Measurements from ENCODE around the gene ARHGEF6. TPM values are rescaled to one million over a fixed set of nuclear protein-coding genes. Genes with fewer than 3 reads are reported as not detected.

The ARHGEF6 gene
- total RNA-seq, 1 donor from 2014 or later: 37.4 TPM

DNA sequence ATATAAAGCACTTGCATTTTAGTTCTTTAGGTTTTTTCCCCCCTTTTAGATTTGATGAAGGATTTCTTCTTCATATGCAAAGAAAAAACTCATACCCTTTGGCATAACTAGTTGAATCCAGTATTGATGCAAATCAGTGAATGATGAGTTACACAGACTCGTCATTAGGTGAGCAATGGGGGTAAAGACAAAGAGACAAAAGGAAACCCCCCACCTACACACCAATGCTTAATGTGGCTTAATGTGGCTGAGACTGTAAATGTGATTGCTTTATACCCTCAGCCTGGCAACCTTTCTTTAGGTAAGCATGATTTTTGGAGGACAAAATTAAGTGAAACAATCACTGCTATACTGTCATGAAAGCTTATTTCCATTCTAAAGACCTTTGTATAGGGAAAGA lies 93.3 kb downstream of the ARHGEF6 start:
- Mint-ChIP-seq H3K4me3 (peak overlapping the region; percentile 57), H3K9me3 (no peaks in the 10 kb centered on the region), H3K27ac (peak overlapping the region; percentile 92), H3K4me1 (peaks cover 37% of the 10 kb centered on the region), H3K36me3 (ENCODE audit: low read depth) (peaks cover 21% of the 10 kb centered on the region), H3K27me3 (no peaks in the 10 kb centered on the region)
- intact Hi-C loops (cut with micrococcal nuclease): loop anchor here (1.0 kb wide), 3 partner anchors 13 to 40 kb away; no protein-coding TSS in a partner anchor
- DNase-seq: no peak

DNA sequence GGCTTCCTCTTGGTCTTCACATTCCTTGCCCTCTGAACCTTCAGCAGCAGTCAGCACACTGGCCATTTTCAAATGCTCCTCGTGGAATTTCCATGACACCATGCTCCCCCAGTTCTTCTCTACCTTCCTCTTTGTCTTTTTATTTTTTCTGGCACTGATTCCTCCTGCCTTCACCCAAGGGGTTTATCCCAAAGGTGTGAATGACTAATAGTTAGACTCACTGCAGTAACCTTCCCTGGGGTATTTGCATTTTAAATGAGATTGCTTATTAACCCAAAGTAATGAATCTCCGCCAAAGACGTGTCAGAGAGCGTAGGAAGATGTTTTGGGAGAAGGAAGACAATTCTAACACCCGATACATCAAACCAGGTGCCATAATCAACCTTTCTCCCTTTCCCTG lies 96.6 kb downstream of the ARHGEF6 start:
- Mint-ChIP-seq H3K4me3 (no peak overlapping the region), H3K27me3 (no peaks in the 10 kb centered on the region)

DNA sequence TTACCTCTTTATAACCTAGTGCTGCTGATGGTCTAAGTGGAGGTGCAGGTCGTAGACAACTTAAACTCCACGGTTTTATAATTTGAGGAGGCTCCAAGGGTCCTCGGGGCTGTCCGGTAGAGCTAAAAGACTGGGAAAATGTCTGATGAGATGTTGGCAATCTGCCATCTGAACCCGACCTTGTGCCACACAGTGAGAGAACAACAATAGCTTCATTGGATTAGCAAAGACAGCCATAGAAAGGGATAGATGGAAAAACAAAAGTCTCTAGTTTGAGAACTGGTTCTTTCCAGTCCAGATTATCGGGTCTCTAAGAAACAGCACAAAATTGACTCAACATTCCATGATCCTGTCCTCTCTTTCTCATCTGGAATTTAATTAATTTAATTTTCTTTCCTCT lies 101.2 kb downstream of the ARHGEF6 start:
- no peak overlapping the region for H3K4me3 Mint-ChIP-seq
- no peaks in the 10 kb centered on the region for H3K9me3 Mint-ChIP-seq
- H3K4me1 Mint-ChIP-seq: peaks cover 27% of the 10 kb centered on the region
- DNase-seq: no peak
- H3K27me3 Mint-ChIP-seq: no peaks in the 10 kb centered on the region
- no peak overlapping the region for H3K27ac Mint-ChIP-seq
- intact Hi-C loops (cut with micrococcal nuclease): no loop called here
- H3K36me3 Mint-ChIP-seq (ENCODE audit: low read depth): peaks cover 34% of the 10 kb centered on the region

More for the DNA sequence above, 96.6 kb downstream of the ARHGEF6 start:
- H3K4me1 Mint-ChIP-seq: peaks cover 19% of the 10 kb centered on the region
- peaks cover 31% of the 10 kb centered on the region for H3K36me3 Mint-ChIP-seq (ENCODE audit: low read depth)
- intact Hi-C loops (cut with micrococcal nuclease): no loop called here
- H3K27ac Mint-ChIP-seq: no peak overlapping the region
- H3K9me3 Mint-ChIP-seq: no peaks in the 10 kb centered on the region
- no peak for DNase-seq

DNA sequence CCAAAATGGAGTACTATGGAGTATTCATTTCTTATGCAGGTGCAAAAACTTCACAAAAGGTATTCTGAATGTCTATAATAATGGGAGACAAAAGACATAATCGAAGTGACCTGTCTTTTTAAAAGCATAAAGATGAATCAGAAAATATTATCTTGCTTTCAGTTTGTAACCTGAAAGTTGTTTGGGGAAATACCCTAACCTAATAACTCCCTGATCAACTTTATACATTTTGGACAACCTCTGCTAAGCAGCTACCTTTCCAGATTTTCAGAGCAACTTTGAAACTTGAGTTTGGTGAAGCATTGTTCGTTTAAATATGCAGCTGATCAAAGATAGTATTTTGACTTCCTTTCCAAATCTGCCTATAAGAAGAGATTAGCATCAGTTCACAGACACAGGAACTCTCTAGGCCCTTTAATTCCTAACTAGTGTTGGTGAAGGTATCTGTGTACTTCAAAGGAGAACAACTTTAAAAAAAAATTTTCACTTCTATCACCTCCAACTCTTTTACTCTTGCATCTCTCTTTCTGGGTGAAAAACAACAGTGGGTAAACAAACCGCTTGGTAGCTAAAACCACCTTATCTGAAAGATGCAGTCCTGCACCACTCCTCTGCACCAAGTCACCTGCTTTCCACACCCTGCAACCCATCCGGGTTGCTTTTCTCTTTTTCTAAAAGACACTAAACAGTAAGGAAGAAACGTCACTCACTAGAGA lies 106.3 kb downstream of the ARHGEF6 start:
- intact Hi-C loops (cut with micrococcal nuclease): loop anchor here (1.0 kb wide), 2 partner anchors 13 to 16 kb away; no protein-coding TSS in a partner anchor
- no peaks in the 10 kb centered on the region for H3K9me3 Mint-ChIP-seq
- H3K27ac Mint-ChIP-seq: peak overlapping the region; percentile 90
- peaks cover 68% of the 10 kb centered on the region for H3K4me1 Mint-ChIP-seq
- H3K36me3 Mint-ChIP-seq (ENCODE audit: low read depth): peaks cover 53% of the 10 kb centered on the region
- DNase-seq: peak; percentile 79
- peak overlapping the region; percentile 73 for H3K4me3 Mint-ChIP-seq
- no peaks in the 10 kb centered on the region for H3K27me3 Mint-ChIP-seq

DNA sequence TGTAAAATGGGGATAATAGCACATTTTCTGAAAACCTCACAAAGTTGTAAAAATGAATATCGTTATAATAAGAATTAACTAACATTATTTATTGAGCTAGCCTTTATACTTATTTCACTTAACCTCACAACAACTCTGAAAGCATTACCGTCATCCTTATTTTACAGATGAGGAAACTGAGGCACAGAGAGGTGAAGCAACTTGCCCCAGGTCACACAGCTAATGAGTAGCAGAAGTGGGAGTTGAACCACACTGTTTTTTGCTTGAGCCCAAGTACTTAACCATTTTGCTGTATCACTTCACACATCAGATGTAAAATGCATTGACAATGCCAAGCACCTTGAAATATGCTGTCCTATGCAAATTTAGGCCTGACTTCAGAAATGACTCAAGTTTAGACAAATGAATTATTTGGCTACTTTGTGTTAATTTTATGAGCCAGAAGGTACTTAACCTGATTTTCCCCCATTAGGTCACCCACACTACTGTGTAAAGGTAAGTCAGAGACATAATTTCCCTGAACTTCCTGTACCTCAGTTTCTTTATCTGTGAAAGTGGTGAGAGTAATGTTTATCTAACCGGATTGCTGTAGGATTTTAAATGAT lies 109.6 kb downstream of the ARHGEF6 start:
- peaks cover 68% of the 10 kb centered on the region for H3K36me3 Mint-ChIP-seq (ENCODE audit: low read depth)
- peaks cover 75% of the 10 kb centered on the region for H3K4me1 Mint-ChIP-seq
- intact Hi-C loops (cut with micrococcal nuclease): no loop called here
- H3K4me3 Mint-ChIP-seq: peak overlapping the region; percentile 26
- no peaks in the 10 kb centered on the region for H3K9me3 Mint-ChIP-seq
- DNase-seq: no peak
- H3K27me3 Mint-ChIP-seq: no peaks in the 10 kb centered on the region
- peak overlapping the region; percentile 25 for H3K27ac Mint-ChIP-seq

DNA sequence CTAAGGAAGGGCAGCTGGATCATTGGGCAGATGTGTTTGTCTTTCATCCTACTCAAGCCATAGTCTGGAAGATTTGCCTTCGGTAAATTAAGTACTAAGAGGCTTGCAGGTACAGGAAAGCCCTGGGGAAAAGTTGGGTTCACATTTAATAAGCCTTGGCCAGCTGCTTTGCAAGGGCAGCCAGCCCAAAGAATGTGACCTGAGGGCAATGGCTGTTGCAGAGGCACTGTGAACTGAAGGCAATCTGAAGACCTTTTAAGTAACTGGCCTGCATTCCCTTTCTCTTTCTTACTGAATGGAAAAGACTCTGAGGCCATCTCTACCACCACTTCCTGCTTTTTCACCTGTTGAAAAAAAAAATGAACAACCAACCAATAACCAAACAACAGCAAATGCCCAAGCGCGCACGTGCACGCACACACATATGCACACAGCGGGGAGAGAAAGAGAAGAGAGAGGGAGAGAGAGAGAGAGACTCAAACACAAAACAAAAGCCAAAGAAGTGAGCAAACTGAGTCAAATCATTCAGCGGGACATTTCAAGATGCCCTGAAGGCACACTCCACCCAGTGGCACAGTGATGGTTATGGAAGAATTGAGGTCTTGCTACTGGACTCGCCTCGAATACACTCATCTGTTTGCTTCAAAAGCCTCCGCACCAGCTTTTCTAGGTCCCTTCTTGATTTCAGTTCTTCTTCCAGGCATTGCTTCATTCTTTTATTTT lies 113.1 kb downstream of the ARHGEF6 start:
- H3K27me3 Mint-ChIP-seq: no peaks in the 10 kb centered on the region
- H3K27ac Mint-ChIP-seq: peak overlapping the region; percentile 85
- peak; percentile 79 for DNase-seq
- H3K4me3 Mint-ChIP-seq: peak overlapping the region; percentile 44
- H3K4me1 Mint-ChIP-seq: peaks cover 65% of the 10 kb centered on the region
- peaks cover 9% of the 10 kb centered on the region for H3K9me3 Mint-ChIP-seq
- intact Hi-C loops (cut with micrococcal nuclease): no loop called here
- peaks cover 78% of the 10 kb centered on the region for H3K36me3 Mint-ChIP-seq (ENCODE audit: low read depth)

DNA sequence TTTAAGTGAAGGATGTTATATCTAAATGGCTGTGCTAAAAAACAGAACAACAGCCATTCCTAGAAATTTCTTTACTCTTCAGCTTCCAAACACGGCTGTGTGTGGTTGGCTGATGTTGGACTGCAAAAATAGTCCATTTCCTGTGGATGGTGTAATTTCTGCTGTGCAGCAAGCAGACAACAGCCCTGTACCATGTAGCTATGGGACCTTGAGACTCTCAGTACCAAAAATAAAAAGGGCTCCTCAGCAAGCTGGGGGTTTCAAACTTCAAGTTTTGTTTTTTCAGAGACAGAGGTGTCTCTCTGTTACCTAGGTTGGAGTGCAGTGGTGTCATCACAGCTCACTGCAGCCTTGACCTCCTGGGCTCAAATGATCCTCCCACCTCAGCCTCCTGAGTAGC lies 114.6 kb downstream of the ARHGEF6 start:
- H3K27ac Mint-ChIP-seq: no peak overlapping the region
- DNase-seq: no peak
- H3K27me3 Mint-ChIP-seq: no peaks in the 10 kb centered on the region
- intact Hi-C loops (cut with micrococcal nuclease): no loop called here
- peaks cover 75% of the 10 kb centered on the region for H3K36me3 Mint-ChIP-seq (ENCODE audit: low read depth)
- peaks cover 60% of the 10 kb centered on the region for H3K4me1 Mint-ChIP-seq
- H3K9me3 Mint-ChIP-seq: peaks cover 9% of the 10 kb centered on the region
- H3K4me3 Mint-ChIP-seq: no peak overlapping the region

DNA sequence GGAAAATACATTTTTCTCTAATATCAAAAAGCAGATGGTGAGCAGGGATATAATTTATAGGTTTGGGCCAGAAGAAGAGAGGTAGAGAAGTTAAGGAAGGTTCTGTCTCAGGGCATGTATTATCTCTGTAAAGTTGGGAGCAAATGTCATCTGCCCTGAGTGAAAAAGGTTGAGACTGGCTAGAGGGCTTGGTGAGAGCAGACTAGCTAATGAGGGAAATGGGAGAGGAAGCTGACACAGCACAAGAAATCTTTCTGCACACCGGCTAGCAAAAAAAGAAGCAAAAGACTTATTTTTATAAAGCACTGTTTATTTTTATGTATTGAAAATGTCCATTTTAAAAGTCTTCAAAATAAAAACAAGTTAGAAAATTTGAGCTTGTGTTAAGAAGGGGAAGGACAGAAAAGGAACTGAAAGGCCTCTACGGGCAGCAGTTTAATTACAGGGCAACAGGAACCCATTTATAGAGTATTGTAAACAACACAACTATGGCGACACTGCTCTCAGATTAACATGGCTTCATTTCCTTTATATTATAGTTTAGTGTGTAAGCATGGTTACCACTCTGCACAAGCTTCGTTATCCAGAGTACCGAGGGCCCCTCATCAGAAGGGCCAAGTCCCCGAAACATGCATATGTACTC lies 115.4 kb downstream of the ARHGEF6 start:
- H3K4me1 Mint-ChIP-seq: peaks cover 59% of the 10 kb centered on the region
- DNase-seq: no peak
- peaks cover 73% of the 10 kb centered on the region for H3K36me3 Mint-ChIP-seq (ENCODE audit: low read depth)
- intact Hi-C loops (cut with micrococcal nuclease): no loop called here
- H3K27me3 Mint-ChIP-seq: no peaks in the 10 kb centered on the region
- H3K27ac Mint-ChIP-seq: peak overlapping the region; percentile 86
- H3K9me3 Mint-ChIP-seq: peaks cover 9% of the 10 kb centered on the region
- peak overlapping the region; percentile 44 for H3K4me3 Mint-ChIP-seq

DNA sequence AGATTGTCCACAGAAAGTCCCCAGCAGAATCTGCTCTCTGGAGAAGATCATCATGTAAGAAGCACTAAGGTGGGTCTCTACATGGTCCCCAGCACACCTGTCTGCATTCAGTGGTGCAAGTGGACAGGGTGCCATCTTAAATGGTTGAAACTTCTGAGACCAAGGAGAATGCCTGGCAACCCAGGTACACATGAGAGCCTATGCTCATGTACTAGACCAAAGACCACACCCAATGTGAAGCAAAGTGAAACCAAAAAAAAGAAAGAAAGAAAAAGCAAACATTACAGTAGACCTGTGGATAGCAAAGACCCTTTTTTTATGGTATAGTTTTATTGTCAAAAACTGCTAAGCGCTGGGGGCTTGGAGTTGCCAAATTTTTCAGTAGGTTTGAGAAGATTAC lies 117.8 kb downstream of the ARHGEF6 start:
- Mint-ChIP-seq H3K36me3 (ENCODE audit: low read depth) (peaks cover 78% of the 10 kb centered on the region), H3K4me3 (peak overlapping the region; percentile 34), H3K4me1 (peaks cover 68% of the 10 kb centered on the region), H3K27ac (peak overlapping the region; percentile 87), H3K9me3 (peaks cover 9% of the 10 kb centered on the region), H3K27me3 (no peaks in the 10 kb centered on the region)
- DNase-seq: peak; percentile 76
- intact Hi-C loops (cut with micrococcal nuclease): no loop called here

DNA sequence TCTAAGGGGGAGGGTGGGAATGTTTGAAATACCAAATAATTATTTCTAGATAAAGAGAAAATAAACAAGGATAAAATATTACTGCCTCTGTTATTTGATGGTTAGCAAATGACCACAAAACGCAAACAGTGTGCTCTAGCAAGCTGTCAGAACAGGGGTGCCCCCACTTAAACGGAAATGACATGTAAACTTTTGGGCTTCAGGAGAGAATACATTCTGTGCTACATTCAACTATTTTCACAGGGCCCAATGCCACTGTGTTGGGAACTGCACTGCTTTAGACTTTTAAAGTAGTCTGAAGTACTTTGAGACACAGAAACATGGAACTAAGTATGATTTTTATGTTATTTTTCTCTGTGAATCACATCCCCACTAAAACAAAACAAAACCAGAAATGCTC lies 118.6 kb downstream of the ARHGEF6 start:
- Mint-ChIP-seq H3K36me3 (ENCODE audit: low read depth) (peaks cover 77% of the 10 kb centered on the region), H3K27me3 (no peaks in the 10 kb centered on the region), H3K9me3 (peaks cover 9% of the 10 kb centered on the region), H3K4me1 (peaks cover 68% of the 10 kb centered on the region), H3K27ac (peak overlapping the region; percentile 87), H3K4me3 (peak overlapping the region; percentile 49)
- intact Hi-C loops (cut with micrococcal nuclease): no loop called here
- peak; percentile 70 for DNase-seq

DNA sequence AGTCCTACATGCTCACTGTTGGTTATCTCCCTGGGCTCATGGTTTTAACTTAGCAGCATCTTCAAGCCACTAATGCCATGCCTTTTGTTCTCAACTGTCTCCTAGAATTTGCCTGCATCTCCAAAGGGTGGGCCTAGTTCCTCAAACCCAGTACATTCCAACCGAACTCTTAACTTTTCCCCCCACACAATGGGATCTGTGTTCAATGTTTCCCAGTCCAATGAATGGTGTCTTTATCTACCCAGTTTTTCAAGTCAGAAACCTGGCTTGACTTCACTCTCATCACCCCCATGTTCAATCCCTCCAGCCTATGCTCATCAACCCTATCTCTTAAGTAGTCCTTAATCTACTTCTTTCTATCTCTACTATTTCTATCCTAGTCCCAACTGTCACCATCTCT lies 119.8 kb downstream of the ARHGEF6 start:
- Mint-ChIP-seq H3K27me3 (no peaks in the 10 kb centered on the region), H3K36me3 (ENCODE audit: low read depth) (peaks cover 80% of the 10 kb centered on the region), H3K4me3 (peak overlapping the region; percentile 70), H3K9me3 (peaks cover 9% of the 10 kb centered on the region), H3K4me1 (peaks cover 70% of the 10 kb centered on the region), H3K27ac (peak overlapping the region; percentile 98)
- no peak for DNase-seq
- intact Hi-C loops (cut with micrococcal nuclease): no loop called here

DNA sequence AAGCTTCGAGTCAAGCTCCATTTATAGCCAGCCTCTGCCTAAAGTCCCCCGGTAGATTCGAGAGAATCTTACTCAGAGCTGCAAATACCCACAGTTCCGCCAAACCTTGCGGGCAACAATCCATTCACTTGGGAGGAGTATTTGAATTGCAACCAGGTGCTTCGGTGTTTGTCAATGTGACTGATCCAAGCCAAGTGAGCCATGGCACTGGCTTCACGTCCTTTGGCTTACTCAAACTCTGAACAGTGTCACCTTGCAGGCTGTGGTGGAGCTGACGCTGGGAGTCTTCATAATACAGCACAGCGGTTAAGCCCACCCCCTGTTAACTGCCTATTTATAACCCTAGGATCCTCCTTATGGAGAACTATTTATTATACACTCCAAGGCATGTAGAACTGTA lies 121.6 kb downstream of the ARHGEF6 start:
- H3K9me3 Mint-ChIP-seq: peaks cover 5% of the 10 kb centered on the region
- peak overlapping the region; percentile 98 for H3K4me3 Mint-ChIP-seq
- no peaks in the 10 kb centered on the region for H3K27me3 Mint-ChIP-seq
- DNase-seq: peak; percentile 72
- H3K4me1 Mint-ChIP-seq: peaks cover 73% of the 10 kb centered on the region
- intact Hi-C loops (cut with micrococcal nuclease): loop anchor here (2.0 kb wide), 1 partner anchor 30 kb away; no protein-coding TSS in a partner anchor
- H3K36me3 Mint-ChIP-seq (ENCODE audit: low read depth): peaks cover 81% of the 10 kb centered on the region
- H3K27ac Mint-ChIP-seq: peak overlapping the region; percentile 98

DNA sequence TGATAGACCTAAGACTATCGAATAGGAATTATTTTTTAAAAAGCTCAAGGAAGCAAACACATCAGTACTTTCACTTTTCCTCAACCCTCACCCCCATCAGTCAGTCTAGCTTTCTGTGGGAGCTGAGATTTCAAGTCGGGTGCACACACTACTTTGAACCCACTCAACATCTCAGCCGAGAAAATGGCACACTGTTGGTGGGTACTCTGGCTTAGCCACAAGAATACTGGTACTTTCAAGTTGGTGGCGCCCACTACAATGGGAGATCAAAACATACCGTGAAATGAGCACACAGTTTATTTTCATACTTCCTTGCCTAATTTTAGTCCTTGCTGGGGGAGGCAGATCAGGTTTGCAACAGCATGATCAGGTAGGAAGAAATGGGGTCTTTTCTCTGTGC lies 122.6 kb downstream of the ARHGEF6 start:
- Mint-ChIP-seq H3K36me3 (ENCODE audit: low read depth) (peaks cover 84% of the 10 kb centered on the region), H3K9me3 (no peaks in the 10 kb centered on the region), H3K4me3 (peak overlapping the region; percentile 98), H3K4me1 (peaks cover 70% of the 10 kb centered on the region), H3K27ac (peak overlapping the region; percentile 98), H3K27me3 (no peaks in the 10 kb centered on the region)
- intact Hi-C loops (cut with micrococcal nuclease): loop anchor here (1.0 to 2.0 kb wide), 3 partner anchors 11 to 31 kb away; no protein-coding TSS in a partner anchor
- DNase-seq: peak; percentile 75
